HG02642 (cell line): Measurements from ENCODE around the gene BACE2.
"Not testable (repeated sequence)": the region's sequence is repeated elsewhere in the genome, so short reads cannot be mapped to it uniquely, and the experiment has no call there.

Experiments
- ATAC-seq: cut with Tn5 transposase; IDR thresholded peaks from one replicate; pipeline ENCODE4 v1.9.1; 2021; ENCODE audit warnings: mild to moderate bottlenecking; ENCODE audit not compliant: unreplicated experiment, poor library complexity

BACE2 gene

DNA sequence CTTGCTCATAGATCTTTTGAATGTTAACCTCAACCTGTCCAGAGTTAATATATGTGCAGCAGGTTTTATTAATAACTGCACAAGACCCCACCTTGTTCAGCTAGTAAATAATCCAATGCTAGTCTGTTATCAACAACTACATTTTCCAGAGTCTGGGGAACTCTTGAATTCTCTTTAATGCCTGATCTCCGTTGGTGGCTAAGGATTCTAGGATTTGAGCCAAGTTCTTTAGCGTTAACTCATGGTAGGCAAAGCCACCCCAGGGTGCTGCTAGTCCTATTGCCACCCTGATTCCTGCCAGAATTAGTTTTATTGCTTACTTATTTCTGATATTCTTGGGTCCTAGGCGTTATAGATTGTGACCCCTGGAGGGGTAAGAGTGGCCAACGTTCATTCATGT, 12.8 kb downstream of the BACE2 start:
- no peak for ATAC-seq

DNA sequence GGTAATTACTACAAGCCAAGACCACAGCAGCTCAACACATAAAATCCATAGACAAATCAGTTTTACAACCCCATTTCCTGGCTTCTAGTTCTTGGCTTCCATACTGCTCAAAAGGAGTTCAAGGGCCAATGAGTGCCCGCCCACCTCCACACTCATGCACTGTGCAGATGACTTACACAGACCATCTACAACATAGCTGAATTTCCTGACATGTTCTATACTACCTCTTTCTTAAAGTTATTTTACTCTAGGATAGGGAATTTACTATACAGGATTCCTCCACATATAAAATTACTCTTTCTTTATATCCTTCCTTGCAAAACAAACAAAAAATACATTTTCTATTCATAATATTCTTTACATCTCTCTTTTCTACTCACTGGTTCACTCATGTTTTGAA, 14.6 kb downstream of the BACE2 start:
- no peak for ATAC-seq

GRCh38 chr21:41183575-41183974, 15.6 kb downstream of the BACE2 start:
- no peak for ATAC-seq

DNA sequence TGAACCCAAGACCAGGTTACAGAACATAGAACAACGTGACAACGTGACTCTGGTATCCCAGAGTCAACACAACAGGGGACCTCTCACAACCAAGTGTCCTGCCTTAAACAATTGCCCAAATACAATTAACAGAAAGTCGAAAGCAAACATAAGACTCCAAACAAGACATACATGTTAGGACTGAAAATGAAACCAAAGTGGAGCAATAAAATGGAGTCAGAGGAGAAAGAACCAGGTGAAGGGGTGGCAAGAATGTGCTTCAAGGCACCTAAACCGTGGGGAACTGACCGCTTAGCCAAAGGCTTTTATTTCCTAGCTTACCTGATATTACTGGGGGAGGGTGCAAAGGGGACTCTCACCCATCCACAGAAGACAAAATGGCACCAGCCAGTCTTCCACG, 17.8 kb downstream of the BACE2 start:
- no peak for ATAC-seq

DNA sequence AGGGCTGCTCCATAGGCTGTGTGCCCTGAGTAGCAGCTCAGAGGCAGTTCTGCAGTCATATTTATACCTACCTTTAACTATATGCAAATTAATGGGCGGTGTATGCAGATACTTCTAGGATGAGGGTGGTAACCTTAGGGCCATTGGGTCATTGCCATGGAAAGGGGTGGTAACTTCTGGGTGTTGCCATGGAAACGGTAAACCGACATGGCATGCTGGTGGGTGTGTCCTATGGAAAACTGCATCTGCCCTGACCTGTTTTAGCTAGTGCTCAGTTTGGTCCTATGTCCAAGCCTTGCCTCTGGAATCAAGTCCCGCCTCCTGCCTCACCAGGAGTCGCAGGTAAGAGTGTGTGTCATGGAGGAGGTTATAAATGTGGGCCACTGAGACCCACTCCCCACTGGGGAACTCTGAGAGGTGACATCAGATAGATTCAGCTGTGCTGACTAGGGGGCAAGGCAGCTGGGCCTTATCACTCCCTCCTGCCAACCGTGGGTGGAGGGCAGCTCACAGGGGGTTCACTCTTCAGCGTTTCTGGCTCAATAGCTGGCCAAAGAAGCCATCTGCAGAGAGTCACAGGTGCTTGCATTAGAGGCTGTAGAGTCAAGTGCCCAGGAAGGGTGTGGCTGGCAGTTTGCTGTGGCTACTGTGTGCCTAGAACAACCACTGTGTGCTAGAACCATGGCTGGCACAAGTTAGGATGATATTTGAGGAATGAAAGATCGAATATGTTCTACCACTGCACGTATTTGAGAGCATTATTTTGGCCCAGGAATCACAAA, 19.0 kb downstream of the BACE2 start:
- no peak for ATAC-seq

DNA sequence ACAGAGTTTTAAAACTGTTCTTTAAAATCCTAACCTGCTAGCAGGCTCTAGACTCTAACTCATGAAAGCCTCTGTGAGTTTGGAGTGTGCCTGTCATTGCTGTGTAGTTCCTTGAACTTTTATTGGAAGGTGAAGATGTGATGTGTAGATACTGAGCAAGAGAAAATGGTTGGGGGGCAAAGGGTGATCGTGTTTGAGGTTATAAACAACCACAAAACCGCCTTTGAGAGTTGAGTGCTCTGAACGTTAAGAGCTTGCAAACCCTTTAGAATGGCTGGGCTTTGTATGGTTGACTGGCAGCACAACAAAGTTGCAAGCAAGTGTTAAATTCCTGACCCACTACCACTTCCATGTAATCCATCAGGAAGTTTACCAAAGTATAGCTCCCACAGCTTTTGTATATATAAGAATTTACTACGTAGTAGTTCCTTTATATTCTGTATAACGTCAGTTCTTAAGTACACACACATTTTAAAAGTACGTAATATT, 19.6 kb downstream of the BACE2 start:
- ATAC-seq = no peak

DNA sequence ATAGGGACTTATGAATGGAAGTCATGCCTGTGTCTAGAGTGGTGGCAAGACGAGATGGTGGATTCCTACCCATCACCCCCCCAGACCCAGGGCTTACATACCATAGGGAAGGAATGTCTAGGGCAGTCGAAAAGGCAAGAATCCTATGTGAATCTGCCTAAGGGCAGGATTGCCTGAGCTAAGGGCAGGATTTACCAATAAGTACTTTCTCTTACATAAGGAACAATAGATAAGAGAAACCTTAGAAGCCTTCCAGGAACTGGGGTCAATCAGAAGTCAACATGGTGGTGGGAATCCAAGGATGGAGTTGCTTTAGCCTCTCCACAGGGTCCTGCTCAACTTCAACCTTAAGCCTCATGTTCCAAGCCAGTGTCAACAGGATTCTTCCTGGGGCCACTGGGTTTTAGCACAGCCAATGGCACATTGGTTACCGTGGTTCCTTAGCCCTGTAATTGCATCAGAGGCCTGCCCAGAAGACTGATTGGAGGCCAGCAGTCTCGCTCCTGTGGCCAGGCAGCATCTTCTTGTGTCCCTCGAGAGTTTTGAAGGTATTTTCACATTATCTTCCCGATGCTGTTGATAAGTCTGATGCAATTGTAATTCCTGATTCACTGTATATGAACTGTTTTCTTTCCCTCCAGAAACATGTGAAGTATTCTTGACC, 20.7 kb downstream of the BACE2 start:
- ATAC-seq = no peak

- no peak for ATAC-seq
Measured at GRCh38 chr21:41189150-41189745, 21.3 kb downstream of the BACE2 start.

- ATAC-seq = not testable (repeated sequence)
Measured at GRCh38 chr21:41192552-41192951, 24.6 kb downstream of the BACE2 start.

DNA sequence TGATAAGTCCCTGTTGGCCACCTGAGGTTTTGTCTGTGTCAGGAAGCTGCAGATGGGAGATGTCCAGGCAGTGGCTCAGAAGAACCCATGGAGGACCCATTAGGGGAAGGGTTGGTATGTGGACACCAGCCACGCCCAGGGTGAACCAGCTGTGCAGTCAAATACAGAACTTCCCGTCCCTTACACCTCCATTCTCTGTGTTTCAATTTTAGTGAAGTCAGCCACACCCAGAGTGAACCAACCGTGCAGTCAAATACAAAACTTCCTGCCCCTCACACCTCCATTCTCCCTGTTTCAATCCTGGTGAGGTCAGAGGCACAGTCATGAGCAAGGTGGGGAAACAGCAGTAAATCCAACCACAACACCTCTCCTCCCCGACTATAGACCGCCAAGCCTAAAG, 27.4 kb downstream of the BACE2 start:
- no peak for ATAC-seq

DNA sequence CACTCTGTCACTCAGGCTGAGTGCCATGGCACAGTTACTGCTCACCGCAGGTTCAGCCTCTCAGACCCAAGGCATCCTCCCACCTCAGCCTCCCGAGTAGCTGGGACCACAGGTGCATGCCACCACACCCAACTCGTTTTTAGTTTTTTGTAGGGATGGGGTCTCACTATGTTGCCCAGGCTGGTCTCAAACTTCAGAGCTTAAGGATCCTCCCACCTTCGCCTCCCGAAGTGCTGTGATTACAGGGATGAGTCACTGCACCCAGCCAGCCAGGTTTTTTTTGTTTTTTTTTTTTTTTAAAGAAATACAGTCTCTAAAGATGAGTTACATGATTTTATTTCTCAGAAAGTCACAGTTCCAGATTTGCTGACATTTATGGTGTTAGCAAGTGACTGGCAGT, 29.0 kb downstream of the BACE2 start:
- ATAC-seq = no peak

- ATAC-seq = no peak
Measured at GRCh38 chr21:41197582-41197981, 29.6 kb downstream of the BACE2 start.

DNA sequence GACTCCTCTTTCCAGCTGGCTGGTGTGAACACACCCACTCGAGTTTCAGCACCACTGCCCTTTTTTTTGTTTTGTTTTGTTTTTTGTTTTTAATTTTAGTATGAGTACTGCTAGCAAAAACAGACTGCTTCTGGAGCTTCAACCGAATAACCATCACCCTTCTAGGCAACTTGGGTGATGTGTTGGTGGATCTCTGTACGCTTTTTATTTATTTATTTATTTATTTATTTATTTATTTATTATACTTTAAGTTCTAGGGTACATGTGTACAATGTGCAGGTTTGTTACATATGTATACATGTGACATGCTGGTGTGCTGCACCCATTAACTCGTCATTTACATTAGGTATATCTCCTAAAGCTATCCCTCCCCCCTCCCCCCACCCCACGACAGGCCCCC, 30.7 kb downstream of the BACE2 start:
- ATAC-seq = not testable (repeated sequence)

GRCh38 chr21:41199123-41199522, 31.2 kb downstream of the BACE2 start:
- ATAC-seq = no peak

DNA sequence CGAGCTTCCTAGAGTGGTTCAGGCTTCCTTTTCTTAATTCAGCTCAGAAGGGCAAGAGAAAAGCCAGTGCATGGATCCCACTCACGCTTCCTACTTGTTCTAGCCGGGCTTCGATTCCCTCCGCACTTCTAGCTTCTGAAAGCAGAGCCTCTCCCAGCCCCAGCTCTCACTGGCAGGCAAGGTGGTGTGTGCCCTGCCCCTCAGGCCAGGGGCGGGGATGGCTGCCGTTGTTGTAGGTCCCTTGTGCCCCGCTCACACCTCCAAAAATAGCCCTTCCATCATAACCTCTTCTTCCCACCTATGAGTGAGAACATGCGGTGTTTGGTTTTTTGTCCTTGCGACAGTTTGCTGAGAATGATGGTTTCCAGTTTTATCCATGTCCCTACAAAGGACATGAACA, 31.6 kb downstream of the BACE2 start:
- no peak for ATAC-seq

DNA sequence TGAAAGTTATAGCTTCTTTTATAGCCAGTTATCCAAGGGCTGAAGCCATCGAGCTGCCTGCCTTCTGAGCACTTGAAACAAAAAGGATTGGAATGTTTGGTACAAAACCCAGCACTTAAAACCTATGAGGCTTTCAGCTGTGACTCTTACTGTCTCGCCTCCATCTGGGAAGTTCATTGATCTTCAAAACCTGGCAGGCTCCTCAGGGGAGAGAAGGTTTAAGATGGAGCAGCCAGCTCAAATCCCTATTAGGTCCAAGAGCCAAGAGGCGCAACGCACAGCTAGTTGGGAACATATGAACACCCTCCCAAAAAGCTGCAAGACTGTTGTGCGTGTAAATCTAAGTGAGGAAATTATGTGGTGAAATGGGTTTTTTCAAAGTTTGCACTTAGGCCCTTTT, 33.4 kb downstream of the BACE2 start:
- ATAC-seq = no peak

GRCh38 chr21:41204736-41205135, 36.8 kb downstream of the BACE2 start:
- no peak for ATAC-seq

DNA sequence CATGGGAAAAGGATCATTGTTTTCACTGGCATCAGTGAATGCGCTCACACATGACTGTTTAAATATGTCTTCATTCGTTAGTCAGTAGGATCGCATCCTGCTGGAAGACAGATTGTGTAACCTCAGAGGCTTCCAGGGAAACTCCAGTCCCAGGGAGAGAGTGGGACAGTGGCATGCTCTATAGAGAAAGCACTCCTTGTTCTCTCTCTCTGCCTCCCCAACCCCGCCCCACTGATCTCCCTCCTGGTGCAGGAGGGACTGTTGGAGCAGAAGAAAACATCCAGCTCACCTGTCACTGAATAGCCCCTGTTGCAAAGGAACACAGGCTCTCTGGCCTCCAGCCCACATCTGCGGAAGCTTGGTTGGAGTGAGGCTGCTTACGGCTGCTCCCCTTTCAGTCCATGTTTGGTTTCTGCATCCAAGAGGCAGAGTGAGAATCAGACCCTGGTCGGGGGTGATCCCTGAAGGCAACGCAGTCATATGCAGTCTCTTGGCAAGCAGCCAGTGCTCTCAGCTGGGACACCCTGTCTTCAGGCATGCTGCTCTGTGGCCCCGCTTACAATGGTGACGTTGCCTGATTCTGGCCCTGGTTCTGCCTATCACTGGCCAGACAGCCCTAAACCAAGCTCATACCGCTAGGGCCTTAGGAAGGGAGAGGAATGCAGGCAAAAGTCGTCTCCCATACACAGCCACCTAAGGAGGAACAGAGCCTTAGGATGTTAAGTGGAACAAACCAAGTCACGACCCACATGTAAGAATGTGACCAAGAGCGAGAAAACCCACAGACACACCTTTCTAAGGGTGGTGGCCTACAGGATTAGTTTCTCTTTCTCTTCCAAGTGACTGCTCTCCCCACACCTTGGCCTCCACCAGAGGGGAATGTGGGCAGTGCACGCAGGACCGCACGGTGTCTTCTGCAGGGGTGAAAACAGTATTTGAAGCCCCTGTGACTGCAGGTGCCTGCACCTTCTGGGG, 39.7 kb downstream of the BACE2 start:
- ATAC-seq = no peak

DNA sequence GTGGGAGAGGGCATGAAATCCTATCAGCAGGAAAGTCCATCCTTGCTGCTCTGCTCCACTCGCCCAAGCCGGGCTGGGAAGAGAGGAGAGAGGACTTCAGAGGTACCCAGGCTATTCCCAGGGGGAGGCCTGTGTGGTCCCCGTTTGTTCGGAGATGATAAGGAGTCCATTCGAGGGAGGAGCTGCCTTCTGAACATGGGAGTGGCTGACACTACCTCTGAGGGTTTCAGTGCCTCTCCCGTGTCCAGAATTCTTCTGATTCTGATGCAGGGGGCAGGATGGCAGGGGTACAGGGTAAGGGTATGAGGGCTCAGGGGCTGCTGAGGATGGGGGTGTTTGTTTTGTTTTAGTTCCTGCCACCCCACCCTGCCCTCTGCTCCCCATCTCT, 40.4 kb downstream of the BACE2 start:
- ATAC-seq = no peak

GRCh38 chr21:41209016-41209619, 41.2 kb downstream of the BACE2 start:
- ATAC-seq = no peak
